Measurements from ENCODE around the gene NAV3.

- TF ChIP-seq POLR2A (IDR thresholded peaks at IDR 0.05; ENCODE audit: low read depth, low read length): no peak
- TF ChIP-seq POLR2AphosphoS5 (IDR thresholded peaks at IDR 0.05; ENCODE audit: low read depth, low read length): no peak
- no peak for TF ChIP-seq TAF1 (IDR thresholded peaks at IDR 0.05; ENCODE audit: low read depth, low read length)
These were observed 270.6 kb downstream of the NAV3 start for GRCh38 chr12:78101113-78101876.
